Astrocyte (in vitro differentiated cells and primary cell): ENCODE results near the gene SLC5A7. TPM values are rescaled to one million over a fixed set of nuclear protein-coding genes. Genes with fewer than 3 reads are reported as not detected.

Experiments used
- DNase-seq: peaks from one replicate; pipeline ENCODE4 v3.0.0-alpha.2; 2010; ENCODE audit warnings: low read depth
- FAIRE-seq: peaks from 2 replicates; lab custom pipeline; 2011; peaks lifted over from hg19 to GRCh38; lab: Jason Lieb, UNC
- H2AFZ ChIP-seq: 2 replicates; pipeline ENCODE4 v1.6.0; 2012; ENCODE audit warnings: low read depth, low read length, inconsistent platforms
- H3K27ac ChIP-seq: 2 replicates; pipeline ENCODE4 v1.5.1; 2011; ENCODE audit warnings: low read depth, low read length, inconsistent platforms
- H3K27me3 ChIP-seq: 2 replicates; pipeline ENCODE4 v1.6.0; 2011; ENCODE audit warnings: low read length, inconsistent platforms; ENCODE audit not compliant: insufficient read depth
- H3K36me3 ChIP-seq: 2 replicates; pipeline ENCODE4 v1.5.1; 2011; ENCODE audit warnings: low read length, inconsistent platforms; ENCODE audit not compliant: insufficient read depth
- H3K4me1 ChIP-seq: 2 replicates; pipeline ENCODE4 v1.5.1; 2011; ENCODE audit warnings: low read length, inconsistent platforms; ENCODE audit not compliant: insufficient read depth
- H3K4me2 ChIP-seq: 2 replicates; pipeline ENCODE4 v1.6.0; 2012; ENCODE audit warnings: low read length, inconsistent platforms
- H3K4me3 ChIP-seq: 2 replicates; pipeline ENCODE4 v1.5.1; 2011; ENCODE audit warnings: low read depth, mild to moderate bottlenecking, low read length, inconsistent platforms; ENCODE audit not compliant: insufficient read depth
- H3K79me2 ChIP-seq: 2 replicates; pipeline ENCODE4 v1.6.0; 2012; ENCODE audit warnings: mild to moderate bottlenecking, low read length, inconsistent platforms; ENCODE audit not compliant: insufficient read depth
- H3K9ac ChIP-seq: 2 replicates; pipeline ENCODE4 v1.6.0; 2012; ENCODE audit warnings: mild to moderate bottlenecking, low read length, inconsistent platforms
- H3K9me3 ChIP-seq: 2 replicates; pipeline ENCODE4 v1.5.1; 2012; ENCODE audit warnings: low read depth, mild to moderate bottlenecking, low read length, inconsistent platforms; ENCODE audit not compliant: insufficient read depth
- H4K20me1 ChIP-seq: 2 replicates; pipeline ENCODE4 v1.6.0; 2012; ENCODE audit warnings: low read length, inconsistent platforms; ENCODE audit not compliant: insufficient read depth
- H3K27ac Mint-ChIP-seq: one replicate; pipeline ENCODE4 v1.8.0; 2021; ENCODE audit warnings: mild to moderate bottlenecking, mixed read lengths; ENCODE audit not compliant: unreplicated experiment
- H3K27me3 Mint-ChIP-seq: one replicate; pipeline ENCODE4 v1.8.0; 2021; ENCODE audit warnings: low read depth, mixed read lengths; ENCODE audit not compliant: unreplicated experiment
- H3K36me3 Mint-ChIP-seq: one replicate; pipeline ENCODE4 v1.8.0; 2021; ENCODE audit warnings: low read depth, mixed read lengths; ENCODE audit not compliant: unreplicated experiment
- H3K4me1 Mint-ChIP-seq: one replicate; pipeline ENCODE4 v1.8.0; 2021; ENCODE audit warnings: low read depth, mixed read lengths; ENCODE audit not compliant: unreplicated experiment
- H3K4me3 Mint-ChIP-seq: one replicate; pipeline ENCODE4 v1.8.0; 2021; ENCODE audit warnings: mild to moderate bottlenecking, moderate library complexity, mixed read lengths; ENCODE audit not compliant: unreplicated experiment
- H3K9me3 Mint-ChIP-seq: one replicate; pipeline ENCODE4 v1.8.0; 2021; ENCODE audit warnings: mild to moderate bottlenecking, mixed read lengths; ENCODE audit not compliant: unreplicated experiment
- CTCF ChIP-seq: IDR thresholded peaks from 2 replicates; pipeline ENCODE4 v1.5.1; 2011; ENCODE audit warnings: low read depth, mild to moderate bottlenecking, inconsistent platforms, low read length, moderate library complexity; ENCODE audit not compliant: insufficient read depth
- EZH2 ChIP-seq: IDR thresholded peaks from 2 replicates; pipeline ENCODE4 v1.6.1; 2012; ENCODE audit warnings: mild to moderate bottlenecking, low read length, inconsistent platforms; ENCODE audit not compliant: insufficient read depth
- total RNA-seq: library from RNA; stranded (reverse); gene quantifications from 2 replicates; pipeline ENCODE4 v1.2.1, GENCODE V29; 2021

Gene SLC5A7
- total RNA-seq, 1 donor from 2014 or later: 0.05 TPM

- no peak overlapping the region for H3K27ac Mint-ChIP-seq
- H3K4me1 ChIP-seq: no peaks in the 10 kb centered on the region
- H3K36me3 ChIP-seq: no peaks in the 10 kb centered on the region
- FAIRE-seq (no peak), DNase-seq (no peak)
- H3K27ac ChIP-seq: no peak overlapping the region
- H3K4me3 ChIP-seq: no peak overlapping the region
- no peaks in the 10 kb centered on the region for H3K79me2 ChIP-seq
- H2AFZ ChIP-seq: no peak overlapping the region
- no peaks in the 10 kb centered on the region for H3K9me3 ChIP-seq
- H3K4me3 Mint-ChIP-seq: no peak overlapping the region
- H3K27me3 Mint-ChIP-seq: no peaks in the 10 kb centered on the region
- no peaks in the 10 kb centered on the region for H3K36me3 Mint-ChIP-seq
- H3K9me3 Mint-ChIP-seq: no peaks in the 10 kb centered on the region
- no peak for TF ChIP-seq CTCF
- TF ChIP-seq EZH2: no peak
- no peak overlapping the region for H3K4me2 ChIP-seq
- H3K4me1 Mint-ChIP-seq: no peaks in the 10 kb centered on the region
- H4K20me1 ChIP-seq: no peaks in the 10 kb centered on the region
- no peaks in the 10 kb centered on the region for H3K27me3 ChIP-seq
- H3K9ac ChIP-seq: no peak overlapping the region
Observed at GRCh38 chr2:107999158-107999557, 12.8 kb downstream of the SLC5A7 start.

- Histone ChIP-seq H2AFZ (no peak overlapping the region), H3K9me3 (no peaks in the 10 kb centered on the region), H3K9ac (no peak overlapping the region), H3K4me3 (no peak overlapping the region), H3K4me1 (no peaks in the 10 kb centered on the region), H3K79me2 (no peaks in the 10 kb centered on the region), H3K36me3 (no peaks in the 10 kb centered on the region), H3K27me3 (no peaks in the 10 kb centered on the region), H3K4me2 (no peak overlapping the region), H4K20me1 (no peaks in the 10 kb centered on the region), H3K27ac (no peak overlapping the region)
- no peaks in the 10 kb centered on the region for H3K9me3 Mint-ChIP-seq
- TF ChIP-seq CTCF (no peak), EZH2 (no peak)
- FAIRE-seq: no peak
- no peak overlapping the region for H3K27ac Mint-ChIP-seq
- H3K27me3 Mint-ChIP-seq: no peaks in the 10 kb centered on the region
- DNase-seq: no peak
- H3K4me3 Mint-ChIP-seq: no peak overlapping the region
- H3K4me1 Mint-ChIP-seq: no peaks in the 10 kb centered on the region
- no peaks in the 10 kb centered on the region for H3K36me3 Mint-ChIP-seq
Observed at GRCh38 chr2:108010912-108011591, 24.7 kb downstream of the SLC5A7 start.

- Histone ChIP-seq H4K20me1 (no peaks in the 10 kb centered on the region), H3K4me2 (no peak overlapping the region), H3K9ac (no peak overlapping the region), H3K4me1 (no peaks in the 10 kb centered on the region), H3K9me3 (no peaks in the 10 kb centered on the region), H3K27me3 (no peaks in the 10 kb centered on the region), H3K79me2 (no peaks in the 10 kb centered on the region), H3K36me3 (no peaks in the 10 kb centered on the region), H3K27ac (no peak overlapping the region), H2AFZ (no peak overlapping the region), H3K4me3 (no peak overlapping the region)
- H3K36me3 Mint-ChIP-seq: no peaks in the 10 kb centered on the region
- DNase-seq (no peak), FAIRE-seq (no peak)
- TF ChIP-seq EZH2: no peak
- TF ChIP-seq CTCF: no peak
- H3K27me3 Mint-ChIP-seq: no peaks in the 10 kb centered on the region
- H3K9me3 Mint-ChIP-seq: no peaks in the 10 kb centered on the region
- H3K4me3 Mint-ChIP-seq: no peak overlapping the region
- H3K27ac Mint-ChIP-seq: no peak overlapping the region
- H3K4me1 Mint-ChIP-seq: no peaks in the 10 kb centered on the region
Observed at GRCh38 chr2:108013305-108013704, 27.0 kb downstream of the SLC5A7 start.
